Lung (tissue), 12 donors: ENCODE measurements around the gene FGG. TPM values are rescaled to one million over a fixed set of nuclear protein-coding genes. Genes with fewer than 3 reads are reported as not detected.

Experiments
- ATAC-seq: fragments of 200-7000 bp; cut with Tn5 transposase; one replicate; pipeline ENCODE4 v1.9.1; 2020; ENCODE audit warnings: moderate number of reproducible peaks; ENCODE audit not compliant: insufficient read depth, low FRiP score
- DNase-seq, 3 donors: peaks; one replicate each; pipeline ENCODE4 v3.0.0-alpha.2; 2013 to 2017
- H3K27ac ChIP-seq, 2 donors: one replicate each; pipeline ENCODE4 v1.5.1; 2013; ENCODE audit warnings: mild to moderate bottlenecking in 2 of 2, moderate library complexity in 2 of 2, control low read depth in 1 of 2, inconsistent platforms in 1 of 2, low read depth in 1 of 2, low read length in 1 of 2
- H3K27me3 ChIP-seq, 3 donors: one replicate each; pipeline ENCODE4 v1.5.1; 2013; ENCODE audit warnings: low read length in 2 of 3; ENCODE audit not compliant: control insufficient read depth in 3 of 3, insufficient read depth in 3 of 3
- H3K36me3 ChIP-seq, 4 donors: one replicate each; pipeline ENCODE4 v1.5.1; 2013; ENCODE audit warnings: low read length in 4 of 4, mild to moderate bottlenecking in 1 of 4, moderate library complexity in 1 of 4; ENCODE audit not compliant: control insufficient read depth in 4 of 4, insufficient read depth in 4 of 4
- H3K4me1 ChIP-seq, 5 donors: one replicate each; pipeline ENCODE4 v1.5.1; 2013; ENCODE audit warnings: low read length in 5 of 5, mild to moderate bottlenecking in 2 of 5, moderate library complexity in 1 of 5; ENCODE audit not compliant: control insufficient read depth in 5 of 5, insufficient read depth in 5 of 5
- H3K4me3 ChIP-seq: one replicate; pipeline ENCODE4 v1.5.1; 2013; ENCODE audit warnings: mild to moderate bottlenecking, control low read depth, moderate library complexity
- H3K9ac ChIP-seq, 2 donors: one replicate each; pipeline ENCODE4 v1.5.1; 2013; ENCODE audit warnings: low read length in 2 of 2, control low read depth in 1 of 2; ENCODE audit not compliant: insufficient read depth in 1 of 2
- H3K9me3 ChIP-seq, 4 donors: one replicate each; pipeline ENCODE4 v1.5.1; 2013; ENCODE audit warnings: low read length in 3 of 4, mild to moderate bottlenecking in 1 of 4, moderate library complexity in 1 of 4; ENCODE audit not compliant: control insufficient read depth in 4 of 4, insufficient read depth in 3 of 4
- CTCF ChIP-seq: IDR thresholded peaks from 2 replicates; pipeline ENCODE4 v1.5.1; 2012; ENCODE audit warnings: mild to moderate bottlenecking; ENCODE audit errors: control extremely low read depth, extremely low read depth
- WGBS, 2 donors: extraction: QIAGEN DNeasy Blood & Tissue Kit; methylation state at CpG; one replicate each; pipeline ENCODE4 v1.1.7; 2013; 5-methylcytosine and 5-hydroxymethylcytosine counted together
- polyA plus RNA-seq, 2 donors: library from polyadenylated mRNA; stranded (reverse); fragments of 200-250 nt; gene quantifications; one replicate each; pipeline ENCODE4 v1.2.1, GENCODE V29; 2013
- total RNA-seq, 2 donors: library from RNA; depleted of rRNA in 1 of 2; stranded (reverse); fragments of >200 nt in 1 of 2; gene quantifications; one replicate each; pipeline ENCODE4 v1.2.1, GENCODE V29; 2014 to 2021
- donor health status: control.
- donor health status: control.
- donor health status: Bipolar disorder and iron deficiency.
- donor health status: healthy.
- donor health status: DM: yes; HTN: yes; CAD: no.

FGG gene
- total and polyA plus RNA-seq, 4 donors, result 0.91 to 172 (median 33.0) TPM

DNA sequence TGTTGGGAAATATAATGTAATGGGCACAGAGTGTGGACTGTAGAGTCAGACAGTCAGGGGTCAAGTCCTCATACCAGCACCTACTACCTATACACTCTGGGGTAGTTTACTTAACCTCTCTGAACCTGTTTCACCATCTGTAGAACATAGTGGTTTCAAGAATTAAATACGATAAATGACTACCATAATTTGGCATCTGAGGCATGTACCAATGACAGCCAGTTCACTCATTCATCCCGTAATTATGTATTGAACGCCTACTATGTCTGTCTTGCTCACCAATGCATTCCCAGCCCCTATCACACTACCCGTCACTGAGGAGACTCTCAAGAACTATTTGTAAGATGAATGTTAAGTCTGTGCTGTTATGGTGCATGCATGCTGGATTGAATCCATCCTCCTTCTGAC lies 51.6 kb downstream of the FGG start:
- H3K27me3 ChIP-seq, result peaks cover 0 to 9% (median 0%) of the 10 kb centered on the region in 3 donors
- H3K4me1 ChIP-seq, result no peaks in the 10 kb centered on the region
- H3K9ac ChIP-seq, result no peak overlapping the region
- H3K4me3 ChIP-seq, result no peak overlapping the region
- no peaks in the 10 kb centered on the region for H3K9me3 ChIP-seq
- WGBS, 2 donors, result 75 to 84% methylated on average over 4 of the region's 4 CpGs
- no peak overlapping the region for H3K27ac ChIP-seq
- TF ChIP-seq CTCF, result no peak
- no peaks in the 10 kb centered on the region for H3K36me3 ChIP-seq
- DNase-seq (no peak), ATAC-seq (no peak)

DNA sequence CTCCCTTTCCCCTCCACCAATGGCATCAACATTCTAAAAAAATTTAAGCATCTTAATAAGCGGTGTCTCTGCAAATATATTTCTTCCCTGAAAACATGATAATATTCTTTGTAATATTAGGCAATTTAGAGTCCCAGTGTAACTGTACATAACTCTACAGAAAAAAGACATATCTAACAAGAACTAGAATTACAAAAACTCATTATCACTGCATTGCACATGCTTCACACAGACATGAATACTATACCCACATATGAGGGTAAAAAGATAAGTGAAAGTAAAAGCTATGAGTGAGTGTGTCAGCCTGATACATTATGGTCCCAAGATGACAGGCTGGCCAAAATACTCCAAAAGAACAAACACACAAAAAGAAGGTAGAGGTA lies 52.0 kb downstream of the FGG start:
- no peak overlapping the region for H3K4me3 ChIP-seq
- DNase-seq (no peak), ATAC-seq (no peak)
- no peaks in the 10 kb centered on the region for H3K4me1 ChIP-seq
- no peaks in the 10 kb centered on the region for H3K9me3 ChIP-seq
- TF ChIP-seq CTCF, result no peak
- H3K36me3 ChIP-seq, result no peaks in the 10 kb centered on the region
- WGBS, 2 donors, result 93 to 100% methylated on average over 1 of the region's 1 CpG
- H3K9ac ChIP-seq, result no peak overlapping the region
- H3K27ac ChIP-seq, result no peak overlapping the region
- H3K27me3 ChIP-seq, result peaks cover 0 to 9% (median 0%) of the 10 kb centered on the region in 3 donors

GRCh38 chr4:154559494-154560418 lies 52.7 kb downstream of the FGG start:
- H3K4me3 ChIP-seq, result no peak overlapping the region
- peak; percentile 25 for TF ChIP-seq CTCF
- H3K4me1 ChIP-seq, result no peaks in the 10 kb centered on the region
- DNase-seq, result peak in 2 of 3 donors; percentile 50 to 61
- peaks cover 0 to 9% (median 0%) of the 10 kb centered on the region in 3 donors for H3K27me3 ChIP-seq
- WGBS, 2 donors, result 68 to 75% methylated on average over 9 of the region's 9 CpGs
- no peaks in the 10 kb centered on the region for H3K9me3 ChIP-seq
- ATAC-seq, result peak; percentile 53
- H3K9ac ChIP-seq, result no peak overlapping the region
- no peaks in the 10 kb centered on the region for H3K36me3 ChIP-seq
- H3K27ac ChIP-seq, result no peak overlapping the region
